GM23338 (cell line): ENCODE data around the gene GPR3.

Experiments used
- CREB1 ChIP-seq: fragments of 250-450 bp; sonication (Bioruptor Pico); IDR thresholded peaks from 2 replicates; pipeline ENCODE4 v1.5.0; 2020; ENCODE audit warnings: low read depth, mild to moderate bottlenecking, moderate library complexity
- CTCF ChIP-seq, 2 experiments: fragments of 200-600 bp in 1 of 2; sonication (generic) in 1 of 2; conservative IDR thresholded peaks; 2 replicates each; pipeline versions ENCODE4 v1.5.1 to v1.6.1; 2016 to 2017; ENCODE audit warnings: antibody characterized with exemption in 2 of 2, low read depth in 2 of 2, mild to moderate bottlenecking in 2 of 2, moderate library complexity in 1 of 2
- ETS1 ChIP-seq: IDR thresholded peaks from 2 replicates; pipeline ENCODE4 v1.6.1; 2016; ENCODE audit warnings: antibody characterized with exemption
- EZH2 ChIP-seq: fragments of 200-600 bp; sonication (generic); IDR thresholded peaks from one replicate; pipeline ENCODE4 v1.8.0; 2017; ENCODE audit warnings: antibody characterized with exemption, mild to moderate bottlenecking, low read depth; ENCODE audit not compliant: unreplicated experiment
- EZH2phosphoT487 ChIP-seq: fragments of 200-600 bp; sonication (generic); IDR thresholded peaks from one replicate; pipeline ENCODE4 v1.8.1; 2018; ENCODE audit warnings: antibody characterized with exemption; ENCODE audit not compliant: unreplicated experiment
- POLR2AphosphoS5 ChIP-seq: IDR thresholded peaks from 2 replicates; pipeline ENCODE4 v1.6.1; 2016; ENCODE audit warnings: antibody characterized with exemption, low read depth
- REST ChIP-seq: IDR thresholded peaks from one replicate; pipeline ENCODE4 v1.6.1; 2018; ENCODE audit warnings: antibody characterized with exemption; ENCODE audit not compliant: unreplicated experiment
- STAT1 ChIP-seq: IDR thresholded peaks from one replicate; pipeline ENCODE4 v1.6.1; 2016; ENCODE audit warnings: antibody characterized with exemption; ENCODE audit not compliant: unreplicated experiment
- ZNF114 ChIP-seq: fragments of 250-450 bp; sonication (Bioruptor Pico); IDR thresholded peaks from 2 replicates; pipeline ENCODE4 v1.5.0; 2020; ENCODE audit warnings: mild to moderate bottlenecking, moderate library complexity

GRCh38 chr1:27360159-27361043 is 32.0 kb upstream of the GPR3 start:
- TF ChIP-seq CTCF (conservative IDR thresholded peaks at IDR 0.05; ENCODE audit: low read depth in 2 of 2): no peak
- TF ChIP-seq EZH2: peak; percentile 22
- peak; percentile 57 for TF ChIP-seq POLR2AphosphoS5
- TF ChIP-seq EZH2phosphoT487: no peak
- no peak for TF ChIP-seq ETS1
- TF ChIP-seq CREB1 (CRISPR knock-in tag): no peak
- no peak for TF ChIP-seq REST
- TF ChIP-seq STAT1: no peak
- TF ChIP-seq ZNF114 (CRISPR knock-in tag): no peak
